ENCODE results near the gene SLC25A21. TPM values are rescaled to one million over a fixed set of nuclear protein-coding genes. Genes with fewer than 3 reads are reported as not detected.
"Not testable (repeated sequence)": the region's sequence is repeated elsewhere in the genome, so short reads cannot be mapped to it uniquely, and the experiment has no call there.

Gene SLC25A21
- polyA plus RNA-seq, 1 experiment = 0.50 TPM

DNA sequence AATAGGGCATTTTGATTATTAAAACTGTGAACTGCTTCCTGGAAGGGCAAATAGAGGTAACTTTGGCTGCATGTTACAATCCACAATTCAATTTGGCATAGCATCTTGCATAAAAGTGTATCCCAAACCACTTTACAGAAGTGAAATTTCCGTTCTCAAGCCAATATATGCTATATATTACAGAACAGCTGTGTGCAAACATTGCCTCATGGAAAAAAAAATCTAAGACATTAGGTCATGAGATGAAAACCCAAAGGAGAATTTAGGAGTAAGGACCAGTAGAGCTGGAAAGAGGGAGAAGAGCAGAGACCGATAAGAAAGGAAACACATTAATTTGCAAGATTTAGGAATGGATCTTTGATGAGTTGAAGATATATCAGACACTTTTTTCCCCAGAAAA, 271.6 kb downstream of the SLC25A21 start:
- DNase-seq (ENCODE audit: low read depth) = no peak
- TF ChIP-seq, protein P1, sequence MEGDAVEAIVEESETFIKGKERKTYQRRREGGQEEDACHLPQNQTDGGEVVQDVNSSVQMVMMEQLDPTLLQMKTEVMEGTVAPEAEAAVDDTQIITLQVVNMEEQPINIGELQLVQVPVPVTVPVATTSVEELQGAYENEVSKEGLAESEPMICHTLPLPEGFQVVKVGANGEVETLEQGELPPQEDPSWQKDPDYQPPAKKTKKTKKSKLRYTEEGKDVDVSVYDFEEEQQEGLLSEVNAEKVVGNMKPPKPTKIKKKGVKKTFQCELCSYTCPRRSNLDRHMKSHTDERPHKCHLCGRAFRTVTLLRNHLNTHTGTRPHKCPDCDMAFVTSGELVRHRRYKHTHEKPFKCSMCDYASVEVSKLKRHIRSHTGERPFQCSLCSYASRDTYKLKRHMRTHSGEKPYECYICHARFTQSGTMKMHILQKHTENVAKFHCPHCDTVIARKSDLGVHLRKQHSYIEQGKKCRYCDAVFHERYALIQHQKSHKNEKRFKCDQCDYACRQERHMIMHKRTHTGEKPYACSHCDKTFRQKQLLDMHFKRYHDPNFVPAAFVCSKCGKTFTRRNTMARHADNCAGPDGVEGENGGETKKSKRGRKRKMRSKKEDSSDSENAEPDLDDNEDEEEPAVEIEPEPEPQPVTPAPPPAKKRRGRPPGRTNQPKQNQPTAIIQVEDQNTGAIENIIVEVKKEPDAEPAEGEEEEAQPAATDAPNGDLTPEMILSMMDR (IDR thresholded peaks at IDR 0.05; ENCODE audit: insufficient read depth, low read depth, low read length) = no peak
- Histone ChIP-seq H3K27me3 (ENCODE audit: control insufficient read depth, insufficient read depth, low read length) (no peaks in the 10 kb centered on the region), H3K4me3 (ENCODE audit: low read depth, low read length) (no peak overlapping the region), H3K36me3 (ENCODE audit: control insufficient read depth, insufficient read depth, low read length) (no peaks in the 10 kb centered on the region)
- ChIA-PET CTCF (no interaction called here), POLR2A (no interaction called here)

DNA sequence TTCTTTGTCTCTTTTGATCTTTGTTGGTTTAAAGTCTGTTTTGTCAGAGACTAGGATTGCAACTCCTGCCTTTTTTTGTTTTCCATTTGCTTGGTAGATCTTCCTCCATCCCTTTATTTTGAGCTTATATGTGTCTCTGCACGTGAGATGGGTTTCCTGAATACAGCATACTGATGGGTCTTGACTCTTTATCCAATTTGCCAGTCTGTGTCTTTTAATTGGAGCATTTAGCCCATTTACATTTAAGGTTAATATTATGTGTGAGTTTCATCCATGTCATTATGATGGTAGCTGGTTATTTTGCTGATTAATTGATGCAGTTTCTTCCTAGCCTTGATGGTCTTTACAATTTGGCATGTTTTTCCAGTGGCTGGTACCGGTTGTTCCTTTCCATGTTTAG, 276.1 kb downstream of the SLC25A21 start:
- H3K27me3 ChIP-seq (ENCODE audit: control insufficient read depth, insufficient read depth, low read length); POLR2A ChIA-PET; DNase-seq (ENCODE audit: low read depth); H3K36me3 ChIP-seq (ENCODE audit: control insufficient read depth, insufficient read depth, low read length); CTCF ChIA-PET; H3K4me3 ChIP-seq (ENCODE audit: low read depth, low read length): not testable (repeated sequence)

DNA sequence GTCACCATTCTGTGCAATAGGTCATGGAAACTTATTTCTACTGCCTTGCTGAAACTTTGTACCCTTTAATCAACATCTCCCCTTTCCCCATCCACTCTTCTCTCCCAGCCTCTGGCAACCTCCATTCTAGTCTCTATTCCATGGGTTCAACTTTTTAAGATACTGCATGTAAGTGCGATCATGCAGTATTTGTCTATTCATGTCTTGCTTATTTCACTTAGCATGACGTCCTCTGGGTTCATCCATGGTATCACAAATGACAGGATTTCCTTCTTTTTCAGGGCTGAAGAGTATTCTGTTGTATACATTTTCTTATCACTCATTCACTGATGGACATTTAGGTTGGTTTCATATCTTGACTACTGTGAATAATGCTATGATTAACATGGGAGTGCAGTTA, 288.4 kb downstream of the SLC25A21 start:
- no peaks in the 10 kb centered on the region for H3K36me3 ChIP-seq (ENCODE audit: control insufficient read depth, insufficient read depth, low read length)
- ChIA-PET CTCF (no interaction called here), POLR2A (no interaction called here)
- TF ChIP-seq, protein P1 (IDR thresholded peaks at IDR 0.05; ENCODE audit: insufficient read depth, low read depth, low read length) = no peak
- no peak for DNase-seq (ENCODE audit: low read depth)
- no peaks in the 10 kb centered on the region for H3K27me3 ChIP-seq (ENCODE audit: control insufficient read depth, insufficient read depth, low read length)
- H3K4me3 ChIP-seq (ENCODE audit: low read depth, low read length) = no peak overlapping the region

DNA sequence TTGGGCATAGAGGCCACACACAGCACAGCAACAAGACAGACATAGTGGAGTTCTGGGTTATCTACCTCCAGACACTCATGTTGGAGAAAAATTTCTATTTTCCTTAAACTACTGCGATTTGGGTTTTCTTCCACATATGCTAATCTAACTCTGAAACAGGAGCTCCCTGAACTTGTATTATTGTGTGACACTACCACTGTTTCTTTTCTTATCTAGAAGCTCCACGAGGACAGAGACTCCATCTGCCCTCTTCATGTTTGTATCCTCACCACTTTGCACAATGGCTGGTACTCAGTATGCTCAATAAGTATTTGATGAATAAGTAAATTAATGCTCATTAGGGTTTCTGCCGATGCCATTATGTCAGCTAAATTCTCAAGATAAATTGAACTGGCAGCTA, 292.1 kb downstream of the SLC25A21 start:
- ChIA-PET CTCF (interaction anchor here (0.7 to 0.8 kb wide), 2 partner anchors 62 to 86 kb away, joined by 3 to 4 read pairs; no protein-coding TSS in a partner anchor), POLR2A (no interaction called here)
- no peaks in the 10 kb centered on the region for H3K36me3 ChIP-seq (ENCODE audit: control insufficient read depth, insufficient read depth, low read length)
- TF ChIP-seq, protein P1 (IDR thresholded peaks at IDR 0.05; ENCODE audit: insufficient read depth, low read depth, low read length) = no peak
- no peak for DNase-seq (ENCODE audit: low read depth)
- no peaks in the 10 kb centered on the region for H3K27me3 ChIP-seq (ENCODE audit: control insufficient read depth, insufficient read depth, low read length)
- H3K4me3 ChIP-seq (ENCODE audit: low read depth, low read length) = no peak overlapping the region

DNA sequence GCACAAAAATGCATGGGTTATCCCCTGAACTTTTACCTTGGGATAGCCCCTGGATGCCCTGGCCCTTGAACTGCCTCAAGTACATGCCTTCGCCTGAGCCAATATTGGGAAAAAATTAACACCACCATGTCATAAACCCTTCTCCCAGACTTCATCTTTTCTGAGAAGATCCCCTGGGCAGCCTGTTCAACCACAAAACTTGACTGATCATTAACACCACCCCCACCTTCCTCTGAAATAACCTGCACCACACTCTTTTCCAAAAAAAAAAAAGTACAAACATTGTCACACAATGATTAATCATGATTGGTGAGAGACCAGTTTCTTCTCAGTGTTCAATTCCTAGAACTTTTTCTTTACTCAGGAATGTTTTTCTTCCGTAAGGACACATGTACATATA, 292.8 kb downstream of the SLC25A21 start:
- CTCF ChIA-PET = interaction anchor here (0.7 kb wide), 1 partner anchor 85 kb away, joined by 4 read pairs; no protein-coding TSS in a partner anchor
- POLR2A ChIA-PET = no interaction called here
- Histone ChIP-seq H3K4me3 (ENCODE audit: low read depth, low read length) (no peak overlapping the region), H3K36me3 (ENCODE audit: control insufficient read depth, insufficient read depth, low read length) (no peaks in the 10 kb centered on the region), H3K27me3 (ENCODE audit: control insufficient read depth, insufficient read depth, low read length) (no peaks in the 10 kb centered on the region)
- TF ChIP-seq, protein P1 (IDR thresholded peaks at IDR 0.05; ENCODE audit: insufficient read depth, low read depth, low read length) = no peak
- no peak for DNase-seq (ENCODE audit: low read depth)

DNA sequence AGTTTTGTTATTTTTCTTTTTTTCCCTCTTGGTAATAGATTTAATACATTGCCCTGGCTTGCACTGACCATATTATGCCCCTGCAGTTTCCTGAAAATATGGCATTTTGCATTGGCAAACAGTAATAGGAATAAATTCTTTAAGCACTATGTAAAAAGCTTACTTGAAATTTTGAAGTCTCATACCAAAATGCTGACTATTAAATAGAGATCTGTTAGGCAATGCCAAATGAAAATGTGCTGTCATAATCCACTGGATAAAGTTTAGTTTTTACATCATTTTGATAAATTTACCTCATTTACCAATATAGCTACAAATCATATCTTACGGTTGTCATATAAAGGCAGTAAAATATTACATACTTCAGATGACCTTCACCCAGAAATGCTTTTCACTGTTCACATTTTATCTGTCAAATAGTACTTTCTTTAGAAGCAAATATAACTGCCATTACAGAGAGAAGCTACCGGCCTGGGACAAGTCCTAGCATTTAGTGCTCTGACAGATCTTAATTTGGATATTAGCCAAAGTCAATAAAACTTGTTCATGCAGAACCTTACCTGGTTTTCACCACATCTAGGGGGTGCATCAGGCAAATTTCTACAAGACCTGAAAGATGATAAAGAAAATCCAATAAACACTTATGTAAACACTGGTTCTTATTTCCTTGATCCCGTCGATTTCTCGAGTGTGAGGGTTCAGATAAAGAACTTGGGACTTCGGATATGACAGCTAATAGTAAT, 297.8 kb downstream of the SLC25A21 start:
- no peaks in the 10 kb centered on the region for H3K27me3 ChIP-seq (ENCODE audit: control insufficient read depth, insufficient read depth, low read length)
- TF ChIP-seq, protein P1 (IDR thresholded peaks at IDR 0.05; ENCODE audit: insufficient read depth, low read depth, low read length) = no peak
- no peaks in the 10 kb centered on the region for H3K36me3 ChIP-seq (ENCODE audit: control insufficient read depth, insufficient read depth, low read length)
- POLR2A ChIA-PET = no interaction called here
- CTCF ChIA-PET = no interaction called here
- no peak overlapping the region for H3K4me3 ChIP-seq (ENCODE audit: low read depth, low read length)
- no peak for DNase-seq (ENCODE audit: low read depth)
